Transverse colon (tissue), 4 donors: ENCODE results near the gene SGIP1. TPM values are rescaled to one million over a fixed set of nuclear protein-coding genes. Genes with fewer than 3 reads are reported as not detected.

Experiments
- DNase-seq: peaks from one replicate; pipeline ENCODE4 v3.0.0-alpha.2; 2019
- H3K27ac ChIP-seq, 4 donors: fragments of 200-600 bp; sonication (generic); 2 replicates each; pipeline ENCODE4 v1.5.1; 2016 to 2018; ENCODE audit warnings: inconsistent platforms in 4 of 4
- H3K27me3 ChIP-seq: fragments of 200-600 bp; sonication (generic); 2 replicates; pipeline ENCODE4 v1.5.1; 2017; ENCODE audit warnings: inconsistent platforms
- H3K36me3 ChIP-seq, 4 donors: fragments of 200-600 bp; sonication (generic); 2 replicates each; pipeline ENCODE4 v1.5.1; 2017 to 2019; ENCODE audit warnings: inconsistent platforms in 4 of 4
- H3K4me1 ChIP-seq, 4 donors: fragments of 200-600 bp; sonication (generic); 2 replicates each; pipeline ENCODE4 v1.5.1; 2017 to 2020; ENCODE audit warnings: inconsistent platforms in 4 of 4
- H3K4me3 ChIP-seq, 4 donors: fragments of 200-600 bp; sonication (generic); 1 replicate in 1 of 4; 2 replicates in 3 of 4; pipeline versions ENCODE4 v1.5.1 to v1.6.1; 2017 to 2019; ENCODE audit warnings: inconsistent platforms in 4 of 4
- H3K9me3 ChIP-seq, 2 donors: fragments of 200-600 bp; sonication (generic); 2 replicates each; pipeline ENCODE4 v1.5.1; 2017 to 2019; ENCODE audit warnings: inconsistent platforms in 2 of 2
- CTCF ChIP-seq, 5 experiments: fragments of 200-600 bp in 3 of 5; fragments of 450-650 bp in 2 of 5; sonication (generic) in 3 of 5; IDR thresholded peaks; 1 replicate in 2 of 5; 2 replicates in 3 of 5; pipeline ENCODE4 v1.5.1; 2016 to 2017; ENCODE audit warnings: antibody characterized with exemption in 5 of 5, inconsistent platforms in 3 of 5, mild to moderate bottlenecking in 2 of 5, moderate library complexity in 1 of 5
- EP300 ChIP-seq: sonication (generic); formaldehyde crosslinking; IDR thresholded peaks from one replicate; pipeline ENCODE4 v1.6.1; 2017; ENCODE audit warnings: antibody characterized with exemption, low read depth
- POLR2A ChIP-seq: fragments of 450-650 bp; IDR thresholded peaks from one replicate; pipeline ENCODE4 v1.6.1; 2016; ENCODE audit warnings: antibody characterized with exemption, mild to moderate bottlenecking, moderate library complexity
- POLR2AphosphoS5 ChIP-seq, 3 donors: sonication (generic); formaldehyde crosslinking; IDR thresholded peaks; one replicate each; pipeline ENCODE4 v1.6.1; 2016; ENCODE audit warnings: antibody characterized with exemption in 3 of 3
- WGBS, 2 donors: methylation state at CpG; one replicate each; pipeline ENCODE4 v1.1.5; 2018; ENCODE audit warnings: low coverage in 1 of 2; 5-methylcytosine and 5-hydroxymethylcytosine counted together
- in situ Hi-C, 4 donors: fragments of 200-750 bp; cut with MboI; loops; one replicate each; pipeline versions ENCODE4 v1.15.0 to v1.15.1; 2017; ENCODE audit warnings: low sequenced_read_pairs in 3 of 4, low pct_ligation_motif_present in 1 of 4, low pct_unique_long_range_greater_than_20kb in 1 of 4
- intact Hi-C: fragments of 100-400 bp; cut with DNase I; formaldehyde crosslinking; loops from one replicate; pipeline ENCODE4 v1.15.1; 2023; ENCODE audit warnings: low total_unique reads
- total RNA-seq, 4 donors: library from RNA; depleted of rRNA; stranded (reverse); fragments of >200 nt; gene quantifications; one replicate each; pipeline ENCODE4 v1.1.0, GENCODE V29; 2016

The SGIP1 gene
- total RNA-seq, 4 donors from 2014 or later, result 1.4 to 1.8 TPM; not detected in 2

DNA sequence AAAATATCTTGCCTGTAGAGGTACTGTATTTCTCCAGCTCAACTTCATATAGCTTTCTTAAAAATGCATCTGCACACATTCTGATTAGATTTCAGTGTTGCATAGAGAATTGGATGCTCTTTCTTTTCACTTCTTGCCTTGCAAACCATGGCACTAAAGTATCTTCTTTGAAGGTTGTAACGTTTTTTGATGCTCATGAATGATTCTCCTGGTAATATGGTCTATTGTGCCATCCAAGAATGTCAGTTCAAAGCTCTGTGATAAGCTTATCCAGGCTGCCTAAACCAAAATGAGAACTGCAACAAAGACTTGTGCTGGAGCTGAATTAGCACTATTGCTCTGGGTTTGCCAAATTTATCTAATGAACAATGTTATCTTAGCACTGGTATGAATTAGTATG, 1.9 kb downstream of the SGIP1 start:
- H3K4me3 ChIP-seq, result no peak overlapping the region
- 30 to 42% methylated on average over 1 of the region's 1 CpG for WGBS, 2 donors
- no peaks in the 10 kb centered on the region for H3K36me3 ChIP-seq
- no peaks in the 10 kb centered on the region for H3K9me3 ChIP-seq
- no peak for DNase-seq
- in situ Hi-C loops, result no loop called here
- intact Hi-C loops, result no loop called here
- H3K27me3 ChIP-seq, result peaks cover 34% of the 10 kb centered on the region
- peaks cover 0 to 13% (median 8%) of the 10 kb centered on the region in 4 donors for H3K4me1 ChIP-seq
- H3K27ac ChIP-seq, result no peak overlapping the region
- no peak for TF ChIP-seq POLR2AphosphoS5 (IDR thresholded peaks at IDR 0.05)
- no peak for TF ChIP-seq CTCF (IDR thresholded peaks at IDR 0.05)
- TF ChIP-seq EP300, result no peak
- TF ChIP-seq POLR2A, result no peak

DNA sequence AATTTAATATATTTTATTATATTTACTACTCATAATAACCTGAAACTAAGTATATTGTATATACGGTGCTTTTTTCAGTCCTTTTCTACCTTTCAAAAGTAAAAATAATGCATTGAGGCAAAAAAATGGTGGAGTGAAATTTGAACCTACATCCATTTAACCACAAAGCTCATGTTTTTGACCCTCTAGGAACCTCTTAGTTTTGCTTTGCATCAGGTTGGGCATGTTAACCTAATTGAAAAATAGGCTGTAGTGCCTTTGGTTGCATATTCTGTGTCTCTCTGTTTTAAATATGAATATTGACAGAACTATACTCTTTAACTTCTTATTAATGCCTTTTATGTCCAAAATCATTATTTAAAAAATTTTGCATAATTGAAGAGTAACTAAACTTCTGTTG, 3.8 kb downstream of the SGIP1 start:
- in situ Hi-C loops (no loop called here), intact Hi-C loops (no loop called here)
- no peak for DNase-seq
- no peak overlapping the region for H3K27ac ChIP-seq
- H3K9me3 ChIP-seq, result no peaks in the 10 kb centered on the region
- H3K27me3 ChIP-seq, result peaks cover 19% of the 10 kb centered on the region
- 36 to 95% methylated on average over 1 of the region's 1 CpG for WGBS, 2 donors
- H3K4me1 ChIP-seq, result peaks cover 0 to 13% (median 6%) of the 10 kb centered on the region in 4 donors
- no peaks in the 10 kb centered on the region for H3K36me3 ChIP-seq
- no peak overlapping the region for H3K4me3 ChIP-seq
- TF ChIP-seq CTCF (IDR thresholded peaks at IDR 0.05) (no peak), POLR2AphosphoS5 (IDR thresholded peaks at IDR 0.05) (no peak)

GRCh38 chr1:66539491-66539890, 5.5 kb downstream of the SGIP1 start:
- in situ Hi-C loops (no loop called here), intact Hi-C loops (no loop called here)
- H3K27me3 ChIP-seq, result peaks cover under 1% of the 10 kb centered on the region
- no peak for TF ChIP-seq EP300
- TF ChIP-seq POLR2A, result no peak
- no peak for TF ChIP-seq CTCF (IDR thresholded peaks at IDR 0.05)
- TF ChIP-seq POLR2AphosphoS5 (IDR thresholded peaks at IDR 0.05), result no peak
- no peaks in the 10 kb centered on the region for H3K36me3 ChIP-seq
- DNase-seq, result no peak
- H3K9me3 ChIP-seq, result no peaks in the 10 kb centered on the region
- H3K4me1 ChIP-seq, result peaks cover 0 to 13% (median 4%) of the 10 kb centered on the region in 4 donors
- WGBS, 2 donors, result 80 to 85% methylated on average over 1 of the region's 1 CpG
- H3K4me3 ChIP-seq, result no peak overlapping the region
- H3K27ac ChIP-seq, result no peak overlapping the region

DNA sequence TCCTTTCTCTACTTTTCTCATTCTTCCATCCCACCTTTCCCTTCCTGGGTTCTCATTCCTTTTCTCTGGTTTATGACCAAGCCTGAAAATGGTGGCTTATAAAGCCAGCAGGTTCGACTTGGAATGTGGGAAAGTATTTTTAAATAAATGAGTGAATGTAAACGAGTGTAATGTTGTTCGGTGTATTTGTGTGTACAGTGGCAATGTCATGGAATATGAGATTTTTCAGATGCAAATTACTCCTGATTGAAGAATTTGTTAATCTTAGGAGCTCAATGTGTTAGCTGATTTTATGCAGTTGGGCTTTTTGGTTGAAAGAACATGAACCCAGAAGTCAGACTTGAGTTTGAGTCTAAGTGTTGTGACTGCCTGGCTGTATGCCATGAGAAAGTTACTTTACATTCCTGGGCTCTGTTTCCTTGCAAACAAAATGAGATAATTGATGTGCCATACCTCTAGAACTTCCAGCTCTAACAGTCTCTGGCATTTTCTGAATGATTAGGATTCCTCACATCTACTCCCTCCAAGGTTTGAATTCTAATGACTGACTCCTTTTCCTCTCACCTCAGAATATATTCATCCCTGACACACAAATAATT, 6.6 kb downstream of the SGIP1 start:
- no peak for DNase-seq
- no peak overlapping the region for H3K4me3 ChIP-seq
- H3K27ac ChIP-seq, result no peak overlapping the region
- 57 to 73% methylated on average over 3 of the region's 3 CpGs for WGBS, 2 donors
- no peaks in the 10 kb centered on the region for H3K36me3 ChIP-seq
- in situ Hi-C loops (no loop called here), intact Hi-C loops (no loop called here)
- no peaks in the 10 kb centered on the region for H3K9me3 ChIP-seq
- H3K4me1 ChIP-seq, result peaks cover 0 to 13% (median 4%) of the 10 kb centered on the region in 4 donors
- TF ChIP-seq POLR2A (no peak), POLR2AphosphoS5 (IDR thresholded peaks at IDR 0.05) (no peak), EP300 (no peak), CTCF (IDR thresholded peaks at IDR 0.05) (no peak)
- H3K27me3 ChIP-seq, result no peaks in the 10 kb centered on the region
